ENCODE measurements around the gene UPK3A. TPM values are rescaled to one million over a fixed set of nuclear protein-coding genes. Genes with fewer than 3 reads are reported as not detected.
"Not testable (repeated sequence)": the region's sequence is repeated elsewhere in the genome, so short reads cannot be mapped to it uniquely, and the experiment has no call there.

The UPK3A gene
- total RNA-seq, 1 experiment from 2014 or later: 2.0 TPM

- Mint-ChIP-seq H3K36me3 (ENCODE audit: insufficient read depth, unreplicated experiment) (no peaks in the 10 kb centered on the region), H3K9me3 (ENCODE audit: unreplicated experiment) (no peaks in the 10 kb centered on the region), H3K4me3 (ENCODE audit: unreplicated experiment) (no peak overlapping the region), H3K27me3 (ENCODE audit: insufficient read depth, unreplicated experiment) (no peaks in the 10 kb centered on the region), H3K27ac (ENCODE audit: unreplicated experiment) (peak overlapping the region; percentile 34), H3K4me1 (ENCODE audit: low read depth, unreplicated experiment) (peaks cover 9% of the 10 kb centered on the region)
- intact Hi-C loops (cut with micrococcal nuclease; ENCODE audit: unreplicated experiment): no loop called here
- H3K9me3 ChIP-seq: no peaks in the 10 kb centered on the region
- ChIA-PET CTCF (no interaction called here), POLR2A (no interaction called here)
- H3K27me3 ChIP-seq (replicated peaks; ENCODE audit: control insufficient read depth, insufficient read depth, low read length): no peaks in the 10 kb centered on the region
- BruUV-seq (replicated peaks): no TSS peak
- DNase-seq: no peak
- TF ChIP-seq, protein P1, sequence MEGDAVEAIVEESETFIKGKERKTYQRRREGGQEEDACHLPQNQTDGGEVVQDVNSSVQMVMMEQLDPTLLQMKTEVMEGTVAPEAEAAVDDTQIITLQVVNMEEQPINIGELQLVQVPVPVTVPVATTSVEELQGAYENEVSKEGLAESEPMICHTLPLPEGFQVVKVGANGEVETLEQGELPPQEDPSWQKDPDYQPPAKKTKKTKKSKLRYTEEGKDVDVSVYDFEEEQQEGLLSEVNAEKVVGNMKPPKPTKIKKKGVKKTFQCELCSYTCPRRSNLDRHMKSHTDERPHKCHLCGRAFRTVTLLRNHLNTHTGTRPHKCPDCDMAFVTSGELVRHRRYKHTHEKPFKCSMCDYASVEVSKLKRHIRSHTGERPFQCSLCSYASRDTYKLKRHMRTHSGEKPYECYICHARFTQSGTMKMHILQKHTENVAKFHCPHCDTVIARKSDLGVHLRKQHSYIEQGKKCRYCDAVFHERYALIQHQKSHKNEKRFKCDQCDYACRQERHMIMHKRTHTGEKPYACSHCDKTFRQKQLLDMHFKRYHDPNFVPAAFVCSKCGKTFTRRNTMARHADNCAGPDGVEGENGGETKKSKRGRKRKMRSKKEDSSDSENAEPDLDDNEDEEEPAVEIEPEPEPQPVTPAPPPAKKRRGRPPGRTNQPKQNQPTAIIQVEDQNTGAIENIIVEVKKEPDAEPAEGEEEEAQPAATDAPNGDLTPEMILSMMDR (IDR thresholded peaks at IDR 0.05; ENCODE audit: insufficient read depth in 1 of 2, low read depth in 1 of 2, low read length in 1 of 2, severe bottlenecking in 1 of 2, unreplicated experiment in 1 of 2): no peak
- no peaks in the 10 kb centered on the region for H3K36me3 ChIP-seq (ENCODE audit: control insufficient read depth, insufficient read depth, low read length)
- H3K4me3 ChIP-seq (ENCODE audit: low read depth, low read length): no peak overlapping the region
- peaks cover 12% of the 10 kb centered on the region for H3K4me1 ChIP-seq
Observed at GRCh38 chr22:45259754-45260394, 24.9 kb upstream of the UPK3A start.

- H3K9me3 ChIP-seq; CTCF ChIA-PET; H3K36me3 ChIP-seq (ENCODE audit: control insufficient read depth, insufficient read depth, low read length); H3K9me3 Mint-ChIP-seq (ENCODE audit: unreplicated experiment); DNase-seq; intact Hi-C loops (cut with micrococcal nuclease; ENCODE audit: unreplicated experiment); H3K36me3 Mint-ChIP-seq (ENCODE audit: insufficient read depth, unreplicated experiment); H3K27me3 Mint-ChIP-seq (ENCODE audit: insufficient read depth, unreplicated experiment); BruUV-seq (replicated peaks); H3K27me3 ChIP-seq (replicated peaks; ENCODE audit: control insufficient read depth, insufficient read depth, low read length); H3K4me3 Mint-ChIP-seq (ENCODE audit: unreplicated experiment); H3K4me3 ChIP-seq (ENCODE audit: low read depth, low read length); H3K4me1 Mint-ChIP-seq (ENCODE audit: low read depth, unreplicated experiment); POLR2A ChIA-PET: not testable (repeated sequence)
- H3K4me1 ChIP-seq: peaks cover 12% of the 10 kb centered on the region
- H3K27ac Mint-ChIP-seq (ENCODE audit: unreplicated experiment): peak overlapping the region; percentile 34
Observed at GRCh38 chr22:45260395-45260759, 24.4 kb upstream of the UPK3A start.

DNA sequence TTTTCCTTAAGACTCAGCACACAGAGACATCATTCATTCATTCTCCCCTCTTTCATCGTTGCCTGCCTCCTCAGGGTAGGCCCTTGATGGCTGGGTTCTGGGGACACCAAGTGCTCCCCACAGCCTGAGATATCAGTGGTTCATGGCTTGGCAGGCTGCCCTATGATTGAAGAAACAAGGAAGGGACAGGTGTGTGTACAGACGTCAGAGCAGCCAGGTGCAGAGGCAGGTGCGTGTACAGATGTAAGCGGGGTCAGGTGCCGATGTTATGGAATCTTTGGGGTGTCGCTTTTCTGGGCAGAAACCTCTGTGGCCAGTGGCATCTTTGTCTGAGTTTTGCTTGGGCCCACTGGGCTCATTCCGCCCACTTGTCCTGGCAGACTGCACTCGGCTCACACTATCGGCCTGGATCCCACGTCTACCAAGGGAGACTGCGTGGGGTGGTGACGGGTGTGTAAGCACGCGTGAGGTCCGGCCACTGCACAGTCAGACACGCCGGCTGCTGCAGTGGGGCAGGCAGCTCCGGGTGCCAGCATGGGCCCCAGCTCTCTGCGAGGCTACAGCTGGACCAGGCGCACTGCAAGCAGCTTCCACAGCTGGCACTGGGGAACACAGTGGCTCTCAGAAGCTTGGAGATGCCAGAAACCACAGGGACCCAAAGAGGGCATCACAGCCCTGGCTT, 23.2 kb upstream of the UPK3A start:
- peaks cover 9% of the 10 kb centered on the region for H3K4me1 Mint-ChIP-seq (ENCODE audit: low read depth, unreplicated experiment)
- Histone ChIP-seq H3K4me1 (peaks cover 12% of the 10 kb centered on the region), H3K4me3 (ENCODE audit: low read depth, low read length) (no peak overlapping the region), H3K36me3 (ENCODE audit: control insufficient read depth, insufficient read depth, low read length) (no peaks in the 10 kb centered on the region), H3K27me3 (replicated peaks; ENCODE audit: control insufficient read depth, insufficient read depth, low read length) (no peaks in the 10 kb centered on the region), H3K9me3 (no peaks in the 10 kb centered on the region)
- BruUV-seq (replicated peaks): no TSS peak
- no peak overlapping the region for H3K4me3 Mint-ChIP-seq (ENCODE audit: unreplicated experiment)
- TF ChIP-seq, protein P1 (IDR thresholded peaks at IDR 0.05; ENCODE audit: insufficient read depth in 1 of 2, low read depth in 1 of 2, low read length in 1 of 2, severe bottlenecking in 1 of 2, unreplicated experiment in 1 of 2): no peak
- no peaks in the 10 kb centered on the region for H3K9me3 Mint-ChIP-seq (ENCODE audit: unreplicated experiment)
- H3K27ac Mint-ChIP-seq (ENCODE audit: unreplicated experiment): peak overlapping the region; percentile 63
- no peak for DNase-seq
- POLR2A ChIA-PET: interaction anchor here (0.9 kb wide), 1 partner anchor 110 kb away, joined by 3 read pairs; no protein-coding TSS in a partner anchor
- CTCF ChIA-PET: interaction anchor here (0.6 kb wide), 1 partner anchor 119 kb away, joined by 4 read pairs; no protein-coding TSS in a partner anchor
- intact Hi-C loops (cut with micrococcal nuclease; ENCODE audit: unreplicated experiment): no loop called here
- no peaks in the 10 kb centered on the region for H3K27me3 Mint-ChIP-seq (ENCODE audit: insufficient read depth, unreplicated experiment)
- no peaks in the 10 kb centered on the region for H3K36me3 Mint-ChIP-seq (ENCODE audit: insufficient read depth, unreplicated experiment)

Data from Caco-2 (cell line).